HG03039 (cell line): Measurements from ENCODE around the gene EIF4G3.
"Not testable (repeated sequence)": the region's sequence is repeated elsewhere in the genome, so short reads cannot be mapped to it uniquely, and the experiment has no call there.

Experiments
- ATAC-seq: cut with Tn5 transposase; IDR thresholded peaks from one replicate; pipeline ENCODE4 v1.9.1; 2021; ENCODE audit warnings: mild to moderate bottlenecking, moderate library complexity; ENCODE audit not compliant: unreplicated experiment

EIF4G3 gene

DNA sequence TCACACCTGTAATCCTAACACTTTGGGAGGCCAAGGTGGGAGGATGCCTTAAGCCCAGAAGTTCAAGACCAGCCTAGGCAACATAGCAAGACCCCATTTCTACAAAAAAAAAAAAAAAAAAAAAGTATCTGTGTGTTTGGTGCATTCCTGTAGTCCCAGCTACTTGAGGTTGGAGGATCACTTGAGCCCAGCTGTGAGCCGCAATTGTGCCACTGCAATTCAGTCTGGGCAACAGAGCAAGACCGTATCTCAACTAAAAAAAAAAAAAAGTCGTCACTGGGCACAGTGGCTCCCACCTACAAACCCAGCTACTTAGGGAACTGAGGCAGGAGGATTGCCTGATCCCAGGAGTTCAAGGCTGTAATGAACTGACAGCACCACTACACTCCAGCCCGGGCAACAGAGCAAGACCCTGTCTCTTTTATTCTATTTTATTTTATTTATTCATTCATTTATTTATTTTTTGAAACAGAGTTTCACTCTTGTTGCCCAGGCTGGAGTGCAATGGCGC is 8.6 kb upstream of the EIF4G3 start:
- no peak for ATAC-seq

DNA sequence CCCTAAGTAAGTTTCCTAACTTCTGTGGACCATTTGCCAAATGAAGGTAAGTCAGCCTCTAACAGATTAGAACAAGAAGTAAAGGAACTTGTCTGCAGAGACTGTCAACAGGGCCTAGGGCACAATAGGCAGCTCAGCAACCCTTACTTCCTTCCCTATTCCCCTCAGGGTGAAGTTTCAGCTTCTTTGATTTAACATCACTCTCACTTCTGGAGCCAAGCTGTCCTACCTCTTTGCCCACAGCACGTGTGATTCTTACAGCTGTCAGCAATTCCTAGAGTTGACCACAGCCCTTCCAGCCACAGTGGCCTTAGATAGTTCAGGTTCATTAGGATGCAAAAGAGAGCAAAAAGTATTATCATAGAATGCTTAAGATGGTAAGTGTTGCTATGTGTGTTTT is 7.6 kb upstream of the EIF4G3 start:
- ATAC-seq: no peak

DNA sequence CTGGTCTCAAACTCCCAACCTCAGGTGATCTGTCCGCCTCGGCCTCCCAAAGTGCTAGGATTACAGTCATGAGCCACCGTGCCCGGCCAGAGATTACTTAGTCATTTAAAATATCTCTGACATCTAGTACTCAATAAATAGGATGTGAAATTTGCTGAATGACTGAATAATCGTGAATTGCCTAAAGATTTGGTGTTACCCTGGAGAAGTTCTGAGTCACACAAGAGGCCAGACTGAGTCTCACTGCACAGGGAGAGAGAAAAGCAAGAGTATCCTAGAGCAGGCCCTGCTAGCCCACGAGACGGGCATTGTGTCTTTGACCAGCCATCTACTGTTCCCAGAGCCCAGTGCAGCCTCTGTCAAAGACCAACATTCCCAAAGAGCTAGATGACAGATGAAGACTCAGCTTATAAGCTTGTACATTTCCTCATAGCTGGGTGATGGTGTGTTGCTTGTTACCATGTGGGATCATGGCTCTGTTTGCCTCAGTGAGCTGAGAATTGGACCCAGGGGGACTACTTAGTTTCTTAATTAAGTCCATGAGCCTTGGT is 5.6 kb upstream of the EIF4G3 start:
- no peak for ATAC-seq

DNA sequence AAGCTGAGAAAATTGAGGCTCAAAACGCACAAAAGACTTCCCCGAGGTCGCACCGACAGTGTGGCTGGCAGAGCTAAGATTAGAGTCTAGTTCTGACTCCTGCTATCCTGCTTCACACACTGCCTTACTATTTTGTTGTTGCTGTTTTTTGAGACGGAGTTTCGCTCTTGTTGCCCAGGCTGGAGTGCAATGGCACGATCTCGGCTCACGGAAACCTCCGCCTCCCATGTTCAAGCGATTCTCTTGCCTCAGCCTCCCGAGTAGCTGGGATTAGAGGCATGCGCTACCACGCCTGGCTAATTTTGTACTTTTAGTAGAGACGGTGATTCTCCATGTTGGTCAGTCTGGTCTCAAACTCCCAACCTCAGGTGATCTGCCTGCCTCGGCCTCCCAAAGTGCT is 1.6 kb upstream of the EIF4G3 start:
- not testable (repeated sequence) for ATAC-seq

DNA sequence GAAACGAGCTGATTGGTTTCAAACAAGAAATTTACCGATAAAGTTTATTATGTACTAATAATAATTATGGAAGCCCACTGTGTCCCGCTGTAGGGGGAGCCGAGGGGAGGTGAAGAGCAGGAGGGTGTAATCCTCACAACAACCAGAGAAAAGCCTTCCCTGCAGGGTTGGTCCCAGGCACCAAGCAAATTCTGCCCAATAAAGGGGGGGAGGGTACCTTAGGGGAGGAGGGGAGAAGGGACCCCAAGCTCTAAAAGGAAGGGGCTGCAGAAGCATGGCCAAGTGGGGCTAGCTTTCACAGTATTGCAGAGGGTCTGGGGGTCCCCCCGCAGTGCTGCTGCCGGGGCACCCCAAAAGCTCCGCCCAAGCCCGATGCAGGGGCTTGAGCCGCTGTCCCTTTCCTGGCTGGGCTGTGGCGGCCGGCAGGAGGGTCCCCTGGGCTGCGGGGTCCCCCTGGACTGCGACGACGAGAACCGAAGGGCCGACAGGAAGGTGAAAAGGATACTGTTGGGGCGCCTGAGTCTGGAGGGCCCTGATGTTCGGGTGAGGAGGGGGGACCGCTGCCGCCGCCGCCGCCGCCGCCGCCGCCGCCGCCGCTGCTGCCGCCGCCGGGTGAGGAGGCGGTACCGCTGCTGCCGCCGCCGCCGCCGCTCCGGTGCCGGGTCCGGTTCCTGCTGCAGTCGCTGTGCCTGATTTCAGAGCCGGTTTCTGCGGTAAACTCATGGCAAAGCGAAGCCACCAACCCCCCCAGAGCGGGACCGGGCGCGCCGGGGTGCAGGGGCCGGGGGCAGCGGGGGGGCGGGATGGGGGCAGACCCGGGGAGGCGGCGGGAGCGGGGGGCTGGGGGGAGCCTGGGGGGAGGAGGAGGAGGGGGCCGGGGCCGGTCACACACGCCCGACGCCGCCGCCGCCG is 771 bp downstream of the EIF4G3 start:
- ATAC-seq: peak; percentile 1

DNA sequence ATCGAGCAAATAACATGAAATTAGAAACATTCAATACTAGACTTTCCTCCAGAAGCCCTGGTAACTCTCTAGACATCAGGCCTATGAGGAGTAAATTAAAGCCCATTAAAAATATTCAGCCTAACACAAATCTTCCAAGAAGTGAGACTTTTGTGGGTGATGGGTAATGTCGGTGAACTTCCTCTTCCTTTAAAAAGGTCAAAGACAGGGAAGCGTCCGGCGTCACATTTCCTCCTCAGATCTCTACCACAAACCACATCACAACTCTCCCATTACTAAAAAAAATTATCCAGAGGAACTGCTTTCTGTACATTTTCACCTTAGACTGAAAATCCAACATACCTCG is 1.4 kb downstream of the EIF4G3 start:
- no peak for ATAC-seq

DNA sequence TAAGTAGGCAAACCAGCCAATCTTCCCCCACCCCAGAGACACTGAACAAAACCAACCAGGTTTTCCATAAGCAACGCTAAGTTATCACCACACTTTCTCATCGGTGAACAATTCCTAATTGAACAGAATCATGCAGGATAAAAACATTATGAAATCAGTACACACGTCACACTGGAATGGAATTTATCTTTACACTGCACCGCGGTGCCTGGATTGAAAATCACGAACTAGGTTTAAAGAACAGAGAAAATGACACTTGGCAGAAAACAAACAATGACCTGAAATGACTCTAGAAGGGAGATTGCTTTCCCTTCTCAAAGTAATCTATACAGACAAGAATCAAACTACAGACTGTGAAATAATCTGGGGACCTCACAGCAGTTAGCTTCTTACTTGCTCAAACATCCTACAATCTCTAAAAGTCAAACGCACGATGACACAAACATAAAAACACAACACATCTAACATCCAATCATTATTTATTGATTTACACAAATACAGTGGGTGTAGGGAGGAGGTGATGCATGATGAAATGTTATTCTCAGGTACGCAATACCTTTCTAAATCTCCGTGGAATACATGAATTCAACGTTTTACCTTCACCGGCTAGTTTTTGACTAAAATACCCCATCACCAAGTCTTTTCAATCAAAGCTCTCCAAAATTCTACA is 1.9 kb downstream of the EIF4G3 start:
- no peak for ATAC-seq

DNA sequence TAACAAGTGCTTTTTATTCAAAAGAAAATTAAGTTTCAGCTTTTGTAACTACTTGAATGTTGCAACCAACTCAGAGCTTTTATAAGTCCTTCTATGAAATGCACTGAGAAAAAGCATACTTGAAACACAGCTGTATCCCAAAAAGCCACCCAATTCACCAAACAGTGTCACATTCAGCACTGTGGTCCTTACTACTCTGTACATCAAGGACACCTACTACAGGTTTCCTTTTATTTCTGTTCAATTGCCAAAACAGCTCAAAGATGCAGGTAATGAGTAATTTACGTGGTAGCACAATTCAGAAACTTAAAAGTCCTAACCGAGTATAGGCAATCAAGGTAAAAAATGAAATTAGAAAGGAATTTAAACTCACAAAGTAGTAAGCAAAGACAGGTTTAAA is 2.5 kb downstream of the EIF4G3 start:
- ATAC-seq: no peak

DNA sequence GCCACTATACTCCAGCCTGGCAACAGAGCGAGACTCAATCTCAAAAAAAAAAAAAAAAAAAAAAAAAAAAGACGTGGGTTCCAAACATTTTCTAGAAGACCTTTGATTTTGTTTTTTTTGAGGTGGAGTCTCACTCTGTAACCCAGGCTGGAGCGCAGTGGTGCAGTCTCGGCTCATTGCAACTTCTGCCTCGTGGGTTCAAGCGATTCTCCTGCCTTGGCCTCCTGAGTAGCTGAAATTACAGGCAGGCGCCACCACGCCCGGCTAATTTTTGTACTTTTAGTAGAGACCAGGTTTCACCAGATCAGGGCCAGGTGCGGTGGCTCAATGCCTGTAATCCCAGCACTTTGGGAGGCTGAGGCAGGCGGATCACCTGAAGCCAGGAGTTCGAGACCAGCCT is 3.6 kb downstream of the EIF4G3 start:
- ATAC-seq: not testable (repeated sequence)

DNA sequence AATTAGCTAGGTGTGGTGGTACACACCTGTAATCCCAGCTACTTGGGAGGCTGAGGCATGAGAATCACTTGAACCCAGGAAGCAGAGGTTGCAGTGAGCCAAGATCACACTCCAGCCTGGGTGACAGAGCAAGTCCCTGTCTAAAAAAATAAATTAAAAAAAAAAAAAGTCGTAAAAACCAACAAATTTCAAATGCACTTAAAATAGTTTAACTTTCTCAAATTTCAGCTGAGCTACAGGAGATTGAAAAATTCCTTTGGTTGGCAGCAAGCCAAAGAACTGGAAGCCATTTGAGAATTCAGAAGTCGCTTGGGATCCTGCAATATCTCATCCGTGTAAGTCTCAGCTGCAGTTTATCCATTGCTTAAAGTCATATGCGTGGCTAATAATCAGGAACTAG is 5.9 kb downstream of the EIF4G3 start:
- ATAC-seq: not testable (repeated sequence)

DNA sequence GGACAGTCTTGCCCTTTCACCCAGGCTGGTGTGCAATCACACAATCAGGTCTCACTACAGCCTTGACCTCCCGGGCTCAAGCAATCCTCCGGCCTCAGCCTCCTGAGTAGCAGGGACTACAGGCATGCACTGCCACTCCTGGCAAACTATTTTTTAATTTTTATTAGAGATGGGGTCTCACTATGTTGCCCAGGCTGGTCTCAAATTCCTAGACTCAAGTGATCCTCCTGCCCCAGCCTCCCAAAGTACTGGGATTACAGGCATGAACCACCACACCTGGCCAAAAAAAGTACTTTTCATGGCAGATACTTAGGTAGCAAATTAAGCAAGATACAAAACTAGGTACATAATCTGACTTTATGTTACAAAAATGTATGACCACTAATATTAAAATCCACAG is 8.3 kb downstream of the EIF4G3 start:
- no peak for ATAC-seq

DNA sequence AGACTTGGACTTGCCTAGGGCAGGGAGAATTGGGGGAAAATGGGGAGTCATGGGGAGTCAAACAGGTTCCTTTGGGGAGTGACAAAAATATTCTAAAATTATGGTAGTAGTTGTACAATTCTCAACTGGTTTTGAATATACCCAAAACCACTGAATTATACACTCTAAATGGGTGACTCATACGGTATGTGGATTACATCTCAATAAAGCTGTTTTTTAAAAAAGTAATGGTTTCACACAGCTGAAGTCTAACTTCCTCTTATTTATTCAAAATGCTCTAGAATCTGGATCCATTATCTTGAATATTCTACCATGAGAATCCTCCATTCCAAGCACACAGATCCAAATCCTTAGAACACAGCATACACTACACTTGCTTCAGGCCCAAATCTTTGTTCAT is 11.1 kb downstream of the EIF4G3 start:
- no peak for ATAC-seq

DNA sequence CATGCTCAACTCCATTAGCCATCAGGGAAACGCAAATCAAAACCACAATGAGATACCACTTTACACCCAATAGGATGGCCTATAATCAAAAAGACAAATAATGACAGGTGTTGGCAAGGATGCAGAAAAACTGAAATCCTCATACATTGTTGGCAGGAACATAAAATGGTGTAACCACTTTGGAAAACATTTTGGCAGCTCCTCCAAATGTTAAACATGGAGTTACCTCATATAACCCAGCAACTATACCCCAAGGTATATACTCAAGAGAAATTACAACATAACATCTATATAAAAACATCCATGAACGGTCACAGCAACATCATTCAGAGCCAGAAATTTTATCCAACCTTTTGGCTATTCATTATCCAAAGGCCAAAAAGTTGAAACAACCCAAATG is 11.6 kb downstream of the EIF4G3 start:
- ATAC-seq: no peak

DNA sequence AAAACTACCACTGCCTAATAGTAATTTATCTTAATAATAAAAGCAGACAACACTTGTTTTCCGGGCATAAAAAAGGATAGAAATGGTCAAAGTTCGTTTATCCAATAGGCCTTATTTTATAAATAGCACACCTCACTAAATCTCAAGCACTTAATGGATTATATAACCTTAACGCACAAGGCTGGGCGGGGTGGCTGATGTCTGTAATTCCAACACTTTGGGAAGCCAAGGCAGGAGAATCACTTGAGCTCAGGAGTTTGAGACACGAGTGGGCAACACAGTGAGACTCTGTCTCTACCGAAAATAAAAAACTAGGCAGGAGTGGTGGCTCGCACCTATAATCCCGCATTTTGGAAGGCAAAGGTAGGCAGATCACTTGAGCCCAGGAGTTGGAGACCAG is 12.4 kb downstream of the EIF4G3 start:
- no peak for ATAC-seq

DNA sequence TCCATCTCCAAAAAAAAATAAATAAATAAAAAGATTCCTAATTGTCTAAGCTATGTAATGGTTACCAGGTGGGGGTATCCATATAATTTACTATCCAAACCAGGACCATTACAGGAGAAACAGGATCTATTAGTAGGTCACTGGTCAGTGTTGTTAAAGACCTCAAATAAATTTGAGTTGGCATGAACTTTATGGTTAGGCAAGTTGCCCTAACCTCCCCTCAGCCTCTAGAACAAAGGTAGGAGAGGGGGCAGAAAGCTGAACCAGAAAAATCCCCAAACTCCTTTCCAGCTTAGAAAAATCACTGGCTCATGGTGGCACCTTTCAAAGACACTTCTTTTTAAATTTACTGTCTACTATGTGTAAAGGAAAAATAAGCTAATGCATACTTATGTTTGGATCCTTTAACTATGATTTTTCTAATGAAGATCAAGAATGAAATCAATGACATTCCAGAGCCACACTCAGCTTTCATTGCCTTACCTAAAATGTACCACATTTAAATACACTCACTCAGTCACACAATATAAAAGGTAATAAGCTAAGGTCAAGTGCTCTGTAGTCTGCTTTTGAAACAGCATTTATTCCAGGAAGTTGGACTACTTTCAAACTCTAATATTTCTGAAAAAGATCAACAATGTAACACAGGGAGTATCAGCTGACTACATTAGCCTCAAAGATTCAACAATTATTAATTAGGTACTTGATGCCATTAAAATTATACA is 13.8 kb downstream of the EIF4G3 start:
- ATAC-seq: no peak

DNA sequence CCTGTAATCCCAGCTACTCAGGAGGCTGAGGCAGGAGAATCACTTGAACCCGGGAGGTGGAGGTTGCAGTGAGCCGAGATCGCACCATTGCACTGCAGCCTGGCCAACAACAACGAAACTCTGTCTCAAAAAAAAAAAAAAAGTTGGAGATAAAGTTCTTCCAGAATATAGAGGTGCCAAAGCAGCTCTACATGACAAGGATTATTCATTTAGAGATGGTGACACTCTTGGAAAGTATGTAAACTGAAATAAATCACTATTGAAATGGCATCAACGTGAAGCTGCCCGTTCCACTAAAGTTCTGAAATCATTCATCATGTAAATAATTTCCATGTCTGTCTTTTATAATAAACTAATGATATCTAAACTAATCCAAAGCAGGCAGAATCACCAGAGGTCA is 14.9 kb downstream of the EIF4G3 start:
- ATAC-seq: no peak

DNA sequence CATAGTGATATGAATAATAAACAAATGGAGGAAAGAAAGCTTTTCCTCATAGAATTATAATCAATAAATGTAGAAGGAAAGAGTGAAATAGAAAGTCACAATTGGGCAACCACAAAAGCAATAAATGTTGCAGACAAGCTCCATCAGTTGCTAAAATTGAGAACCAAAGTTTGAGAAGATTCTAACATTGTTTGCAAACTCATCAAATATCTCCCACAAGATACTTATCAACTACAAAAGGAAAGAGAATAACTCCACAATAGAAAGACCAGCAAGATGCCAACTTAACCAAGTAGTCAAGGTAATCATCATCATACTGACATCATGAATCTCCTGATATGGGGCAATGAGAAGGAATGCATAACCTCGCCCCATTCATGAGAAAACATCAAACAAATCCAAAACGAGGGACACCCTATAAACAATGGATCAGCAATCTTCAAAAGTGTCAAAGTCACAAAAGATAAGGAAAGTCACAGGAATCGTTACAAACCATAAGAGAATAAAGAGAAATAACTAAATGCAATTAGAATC is 16.4 kb downstream of the EIF4G3 start:
- no peak for ATAC-seq

DNA sequence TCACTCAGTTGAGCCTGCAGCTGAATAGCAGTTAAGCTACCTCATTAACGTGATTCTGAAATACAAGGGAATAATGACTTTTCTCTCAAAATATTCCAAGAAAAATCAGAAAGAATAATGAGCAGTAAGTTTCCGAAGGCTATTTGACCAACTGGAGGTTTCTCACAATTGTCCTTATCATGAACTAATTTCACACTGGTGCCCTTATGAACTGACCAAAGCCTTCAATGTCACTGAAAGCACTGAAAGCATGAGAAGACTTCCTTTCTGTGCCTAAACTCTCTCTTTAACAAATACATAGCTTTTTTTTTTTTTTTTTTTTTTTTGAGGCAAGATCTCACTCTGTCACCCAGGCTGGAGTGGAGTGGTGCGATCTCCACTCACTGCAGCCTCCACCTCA is 18.8 kb downstream of the EIF4G3 start:
- ATAC-seq: no peak

DNA sequence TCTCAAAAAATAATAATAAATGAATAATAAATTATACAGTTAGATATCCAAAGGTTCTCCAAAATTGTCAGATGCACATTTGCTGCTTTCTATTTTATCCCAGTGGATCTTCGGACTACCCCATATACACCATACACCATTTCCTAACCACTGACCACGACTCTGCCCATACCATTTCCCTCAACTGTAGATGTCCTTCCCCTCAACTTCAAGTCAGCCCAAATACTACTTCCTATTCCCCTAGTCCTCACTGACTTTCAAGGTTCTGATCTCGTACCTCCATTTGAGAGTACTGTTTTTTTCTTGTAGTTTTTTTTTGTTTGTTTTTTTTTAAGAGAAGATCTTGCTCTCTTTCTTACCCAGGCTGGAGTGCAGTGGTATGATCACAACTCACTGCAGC is 19.6 kb downstream of the EIF4G3 start:
- ATAC-seq: no peak

DNA sequence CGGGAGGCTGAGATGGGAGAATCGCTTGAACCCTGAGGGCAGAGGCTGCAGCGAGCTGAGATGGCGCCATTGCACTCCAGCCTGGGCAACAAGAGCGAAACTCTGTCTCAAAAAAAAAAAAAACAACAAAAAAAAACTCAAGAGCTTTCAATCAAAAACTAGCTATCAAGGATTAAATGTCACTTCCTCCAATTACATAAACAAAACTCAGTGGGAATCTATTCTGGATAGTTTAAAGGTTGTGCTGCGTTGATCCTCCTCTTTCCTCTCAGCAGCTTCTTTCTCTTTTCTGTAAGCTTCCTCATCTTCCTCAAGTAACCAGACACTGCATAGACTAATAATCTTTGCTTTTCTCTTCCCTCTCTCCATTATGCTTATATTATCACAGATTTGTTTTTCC is 20.7 kb downstream of the EIF4G3 start:
- no peak for ATAC-seq

DNA sequence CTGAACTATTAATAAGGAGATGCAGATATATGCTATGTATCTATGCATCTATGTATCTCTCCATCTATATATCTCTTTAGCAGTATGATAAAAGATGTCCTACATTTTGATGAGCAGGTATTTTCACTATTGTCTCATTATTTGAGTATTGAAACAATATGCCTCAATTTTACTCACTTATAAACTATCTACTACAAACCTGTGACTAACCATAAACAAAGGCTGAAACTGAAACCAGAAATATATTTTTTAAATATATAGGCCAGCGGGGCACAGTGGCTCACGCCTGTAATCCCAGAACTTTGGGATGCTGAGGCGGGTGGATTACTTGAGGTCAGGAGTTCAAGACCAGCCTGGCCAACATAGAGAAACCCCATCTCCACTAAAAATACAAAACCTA is 22.0 kb downstream of the EIF4G3 start:
- ATAC-seq: no peak
